Esophagus (tissue), 2 donors: ENCODE data around the gene RMC1. TPM values are rescaled to one million over a fixed set of nuclear protein-coding genes. Genes with fewer than 3 reads are reported as not detected.
"Not testable (repeated sequence)": the region's sequence is repeated elsewhere in the genome, so short reads cannot be mapped to it uniquely, and the experiment has no call there.

Experiments used
- H3K27ac ChIP-seq, 2 donors: one replicate each; pipeline ENCODE4 v1.5.1; 2013; ENCODE audit warnings: low read depth in 2 of 2, mild to moderate bottlenecking in 2 of 2, inconsistent platforms in 1 of 2, low read length in 1 of 2, moderate library complexity in 1 of 2
- H3K27me3 ChIP-seq, 2 donors: one replicate each; pipeline ENCODE4 v1.6.1; 2013; ENCODE audit warnings: low read length in 2 of 2, control low read depth in 1 of 2, mild to moderate bottlenecking in 1 of 2; ENCODE audit not compliant: insufficient read depth in 2 of 2, control insufficient read depth in 1 of 2
- H3K36me3 ChIP-seq, 2 donors: one replicate each; pipeline ENCODE4 v1.6.1; 2013; ENCODE audit warnings: low read length in 1 of 2; ENCODE audit not compliant: control insufficient read depth in 2 of 2, insufficient read depth in 2 of 2
- H3K4me1 ChIP-seq, 2 donors: one replicate each; pipeline ENCODE4 v1.6.1; 2013; ENCODE audit warnings: low read length in 1 of 2; ENCODE audit not compliant: control insufficient read depth in 2 of 2, insufficient read depth in 2 of 2
- H3K4me3 ChIP-seq, 2 donors: one replicate each; pipeline ENCODE4 v1.5.1; 2013; ENCODE audit warnings: low read length in 2 of 2, mild to moderate bottlenecking in 2 of 2, low read depth in 1 of 2, moderate library complexity in 1 of 2
- H3K9me3 ChIP-seq, 2 donors: one replicate each; pipeline ENCODE4 v1.6.1; 2013; ENCODE audit warnings: mild to moderate bottlenecking in 2 of 2, low read depth in 1 of 2, low read length in 1 of 2, moderate library complexity in 1 of 2; ENCODE audit not compliant: control insufficient read depth in 2 of 2, insufficient read depth in 1 of 2
- WGBS, 2 donors: extraction: QIAGEN DNeasy Blood & Tissue Kit; methylation state at CpG; one replicate each; pipeline ENCODE4 v1.1.7; 2013; 5-methylcytosine and 5-hydroxymethylcytosine counted together
- polyA plus RNA-seq, 2 donors: library from polyadenylated mRNA; stranded (reverse); fragments of 200-250 nt; gene quantifications; one replicate each; pipeline ENCODE4 v1.2.3, GENCODE V29; 2013
- donor health status: healthy with polysubstance abuse.
- donor health status: Bipolar disorder and iron deficiency.

RMC1 gene
- polyA plus RNA-seq, 2 donors: 19.4 to 27.4 TPM

DNA sequence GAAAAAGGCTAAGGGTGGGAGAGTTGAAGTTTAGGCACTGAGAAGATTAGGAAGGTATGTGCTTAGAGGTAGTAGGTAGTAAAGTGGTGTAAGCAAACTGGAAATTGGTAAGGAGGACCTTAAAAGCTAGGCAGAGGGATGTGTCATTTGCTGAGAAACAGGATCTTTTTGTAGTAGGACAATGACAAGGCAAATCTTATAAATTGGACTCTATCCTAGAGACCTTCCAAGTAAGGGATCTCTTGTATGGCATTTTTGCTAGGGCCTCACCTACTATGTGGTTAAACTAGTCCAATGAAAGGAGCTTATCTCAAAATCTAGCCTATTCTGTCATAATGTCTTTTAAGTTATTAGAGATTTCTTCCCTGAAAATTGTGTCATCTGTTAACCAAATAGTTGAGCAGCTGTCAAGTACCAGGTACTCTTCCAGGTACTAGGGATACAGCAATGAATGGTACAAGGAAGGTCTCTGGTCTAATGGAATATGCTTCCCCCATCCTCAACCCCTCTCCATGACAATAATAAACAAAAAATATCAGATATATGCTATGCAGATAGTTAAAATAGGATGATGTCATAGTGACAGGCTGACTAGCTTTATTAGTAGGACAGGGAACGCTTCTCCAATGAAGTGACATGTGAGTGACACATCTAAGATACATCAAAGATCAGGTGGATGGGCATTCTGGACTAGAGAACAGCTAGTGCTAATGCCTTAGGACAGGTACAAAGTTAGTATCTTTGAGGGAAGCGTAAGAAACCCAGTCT lies 32.5 kb upstream of the RMC1 start:
- Histone ChIP-seq H3K27me3 (no peaks in the 10 kb centered on the region), H3K4me3 (no peak overlapping the region), H3K27ac (no peak overlapping the region), H3K4me1 (no peaks in the 10 kb centered on the region), H3K36me3 (peaks cover 17 to 24% of the 10 kb centered on the region in 2 donors), H3K9me3 (no peaks in the 10 kb centered on the region)
- 97 to 99% methylated on average over 2 of the region's 2 CpGs for WGBS, 2 donors

- no peaks in the 10 kb centered on the region for H3K27me3 ChIP-seq
- H3K36me3 ChIP-seq: peaks cover 18 to 24% of the 10 kb centered on the region in 2 donors
- no peak overlapping the region for H3K4me3 ChIP-seq
- no peaks in the 10 kb centered on the region for H3K9me3 ChIP-seq
- H3K27ac ChIP-seq: no peak overlapping the region
- 93 to 94% methylated on average over 6 of the region's 6 CpGs for WGBS, 2 donors
- no peaks in the 10 kb centered on the region for H3K4me1 ChIP-seq
Observed at GRCh38 chr18:23471486-23471885, 31.8 kb upstream of the RMC1 start.

GRCh38 chr18:23479829-23480505 lies 23.3 kb upstream of the RMC1 start:
- Histone ChIP-seq H3K36me3 (peaks cover 3 to 17% of the 10 kb centered on the region in 2 donors), H3K27me3 (no peaks in the 10 kb centered on the region), H3K27ac (no peak overlapping the region), H3K4me1 (no peaks in the 10 kb centered on the region), H3K9me3 (no peaks in the 10 kb centered on the region), H3K4me3 (no peak overlapping the region)
- WGBS, 2 donors: 80 to 85% methylated on average over 3 of the region's 3 CpGs

DNA sequence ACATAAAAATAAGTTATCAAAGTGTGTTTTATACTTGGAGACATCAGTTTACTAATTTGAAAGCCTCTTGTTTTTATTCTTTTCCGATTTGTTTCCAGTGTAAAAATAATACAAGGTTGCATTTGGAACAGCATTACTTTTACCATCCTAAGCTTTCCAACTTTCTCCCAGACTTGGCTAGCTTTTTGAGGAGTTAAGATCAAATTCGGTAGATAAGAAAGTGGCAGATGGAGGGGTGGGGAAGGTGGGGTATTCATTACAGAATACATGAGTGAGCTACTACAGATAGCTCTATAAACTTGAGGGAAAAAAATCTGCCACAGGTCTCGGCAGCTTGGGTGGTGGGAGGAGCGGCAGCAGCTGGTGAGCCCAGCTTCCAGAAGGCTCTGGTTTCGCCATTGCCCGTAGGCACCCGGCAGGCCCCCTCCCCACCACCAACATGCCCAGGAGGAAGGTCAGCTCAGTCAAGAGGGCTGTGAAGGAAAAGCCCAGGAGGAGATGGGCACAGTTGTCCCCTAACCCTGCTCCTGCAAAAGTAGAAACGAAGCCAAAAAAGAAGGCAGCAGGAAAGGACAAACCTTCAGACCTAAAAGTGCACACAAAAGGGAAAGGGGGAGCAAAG lies 18.6 kb upstream of the RMC1 start:
- no peak overlapping the region for H3K27ac ChIP-seq
- WGBS, 2 donors: 72 to 79% methylated on average over 8 of the region's 8 CpGs

GRCh38 chr18:23485386-23485785 lies 17.9 kb upstream of the RMC1 start:
- H3K9me3 ChIP-seq: no peaks in the 10 kb centered on the region
- no peak overlapping the region for H3K4me3 ChIP-seq
- H3K27me3 ChIP-seq: no peaks in the 10 kb centered on the region
- 85 to 93% methylated on average over 7 of the region's 7 CpGs for WGBS, 2 donors
- H3K36me3 ChIP-seq: peaks cover 0 to 3% of the 10 kb centered on the region in 2 donors
- no peaks in the 10 kb centered on the region for H3K4me1 ChIP-seq
- no peak overlapping the region for H3K27ac ChIP-seq

More for the DNA sequence above, 18.6 kb upstream of the RMC1 start:
- H3K36me3 ChIP-seq: peaks cover 0 to 3% of the 10 kb centered on the region in 2 donors
- no peaks in the 10 kb centered on the region for H3K4me1 ChIP-seq
- H3K27me3 ChIP-seq: no peaks in the 10 kb centered on the region
- no peaks in the 10 kb centered on the region for H3K9me3 ChIP-seq
- no peak overlapping the region for H3K4me3 ChIP-seq

DNA sequence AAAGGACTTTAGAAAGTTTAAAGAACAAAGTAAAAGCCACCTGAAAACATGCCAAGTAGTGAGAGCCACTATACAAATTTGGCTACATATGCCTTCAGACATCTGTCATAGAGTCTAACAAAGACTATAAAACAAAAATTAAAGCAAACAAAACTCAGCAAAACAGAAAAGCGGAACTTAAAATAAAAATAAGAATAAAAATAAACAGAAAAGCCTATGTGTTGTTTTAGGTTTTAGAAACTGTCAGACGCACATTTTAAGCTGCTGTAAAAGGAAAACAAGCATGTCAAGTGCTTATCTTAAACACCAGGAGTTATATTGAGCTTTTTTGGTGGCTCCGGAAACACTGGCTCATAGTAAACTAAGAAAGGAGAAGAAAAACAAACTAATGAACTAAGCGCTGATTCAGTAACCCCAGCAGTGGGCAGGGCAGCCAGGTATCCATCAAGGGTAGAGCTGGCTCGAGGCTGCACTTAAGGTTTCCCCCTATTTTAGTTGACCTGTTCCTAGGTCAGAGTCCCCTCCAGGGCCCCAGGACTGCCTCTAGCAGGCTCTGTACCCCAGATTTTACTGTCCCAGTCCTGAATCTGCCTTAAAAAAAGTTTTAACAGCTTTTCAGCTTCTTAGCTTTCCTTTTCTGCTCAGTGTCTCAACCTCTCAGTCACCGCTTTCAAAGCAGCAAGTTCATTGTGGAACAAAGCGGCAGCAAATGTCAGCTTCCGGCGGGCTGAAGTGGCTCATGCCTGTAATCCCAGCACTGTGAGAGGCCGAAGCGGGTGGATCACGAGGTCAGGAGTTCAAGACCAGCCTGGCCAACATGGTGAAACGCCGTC lies 15.4 kb upstream of the RMC1 start:
- no peaks in the 10 kb centered on the region for H3K36me3 ChIP-seq
- WGBS, 2 donors: 42 to 43% methylated on average over 14 of the region's 14 CpGs
- H3K27me3 ChIP-seq: no peaks in the 10 kb centered on the region
- peak overlapping the region; percentile 54 to 64 for H3K27ac ChIP-seq
- no peak overlapping the region for H3K4me3 ChIP-seq
- H3K4me1 ChIP-seq: no peaks in the 10 kb centered on the region
- no peaks in the 10 kb centered on the region for H3K9me3 ChIP-seq

- 78 to 79% methylated on average over 5 of the region's 5 CpGs for WGBS, 2 donors
- not testable (repeated sequence) for H3K27me3 ChIP-seq, H3K4me3 ChIP-seq, H3K4me1 ChIP-seq, H3K36me3 ChIP-seq, H3K9me3 ChIP-seq, H3K27ac ChIP-seq
Observed at GRCh38 chr18:23489586-23489985, 13.7 kb upstream of the RMC1 start.

DNA sequence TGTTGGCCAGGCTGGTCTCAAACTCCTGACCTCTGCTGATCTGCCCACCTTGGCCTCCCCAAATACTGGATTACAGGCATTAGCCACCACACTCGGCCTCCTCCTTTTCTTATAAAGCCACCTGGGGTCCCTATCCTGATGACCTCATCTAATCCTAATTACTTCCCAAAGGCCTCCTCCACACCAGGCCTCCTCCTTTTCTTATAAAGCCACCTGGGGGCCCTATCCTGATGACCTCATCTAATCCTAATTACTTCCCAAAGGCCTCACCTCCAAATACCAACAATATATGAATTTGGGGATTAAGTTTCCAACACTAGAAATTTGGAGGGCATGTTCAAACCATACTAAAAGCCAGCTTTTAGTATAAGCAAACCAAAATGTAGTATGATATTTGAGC lies 9.7 kb upstream of the RMC1 start:
- WGBS, 2 donors: 96 to 100% methylated on average over 1 of the region's 1 CpG
- H3K4me1 ChIP-seq: no peaks in the 10 kb centered on the region
- no peaks in the 10 kb centered on the region for H3K9me3 ChIP-seq
- H3K27me3 ChIP-seq: no peaks in the 10 kb centered on the region
- H3K36me3 ChIP-seq: no peaks in the 10 kb centered on the region
- no peak overlapping the region for H3K27ac ChIP-seq
- H3K4me3 ChIP-seq: no peak overlapping the region

DNA sequence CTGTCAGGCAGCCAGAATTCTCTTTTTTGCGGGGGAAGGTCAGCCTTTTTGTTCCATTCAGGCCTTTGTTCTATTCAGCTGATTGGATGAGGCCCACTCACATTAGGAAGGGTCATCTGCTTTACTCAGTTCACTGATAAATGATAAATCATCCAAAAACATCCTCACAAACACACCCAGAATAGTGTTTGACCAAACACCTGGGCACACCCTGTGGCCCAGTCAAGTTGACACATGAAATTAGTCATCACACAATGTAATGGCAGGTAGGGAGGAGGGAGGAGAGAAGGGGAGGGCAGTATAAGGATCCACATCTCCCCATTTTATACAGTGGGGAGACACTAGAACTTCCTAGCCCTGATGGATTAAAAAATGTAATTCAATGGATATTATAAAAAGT lies 8.3 kb upstream of the RMC1 start:
- 70 to 84% methylated on average over 1 of the region's 1 CpG for WGBS, 2 donors
- Histone ChIP-seq H3K9me3 (no peaks in the 10 kb centered on the region), H3K27ac (no peak overlapping the region), H3K27me3 (no peaks in the 10 kb centered on the region), H3K36me3 (no peaks in the 10 kb centered on the region), H3K4me3 (no peak overlapping the region), H3K4me1 (no peaks in the 10 kb centered on the region)
